ENCODE results near the gene BAG2. TPM values are rescaled to one million over a fixed set of nuclear protein-coding genes. Genes with fewer than 3 reads are reported as not detected.

BAG2 gene
- total and polyA plus RNA-seq, 7 donors, result 5.8 to 17.6 (median 8.3) TPM

- Histone ChIP-seq H3K27ac (no peak overlapping the region), H3K36me3 (ENCODE audit: insufficient read depth in 1 of 2, low read depth in 1 of 2) (no peaks in the 10 kb centered on the region), H3K4me1 (no peaks in the 10 kb centered on the region), H3K27me3 (ENCODE audit: insufficient read depth in 3 of 3, low read length in 2 of 3) (no peaks in the 10 kb centered on the region), H3K9me3 (no peaks in the 10 kb centered on the region), H3K4me3 (no peak overlapping the region)
- intact Hi-C loops (cut with DNase I), result no loop called here
- no peak for TF ChIP-seq CTCF (IDR thresholded peaks at IDR 0.05)
- WGBS, 3 donors, result 72 to 74% (median 73%) methylated on average over 2 of the region's 2 CpGs
- DNase-seq (no peak), ATAC-seq (no peak)
Measured at GRCh38 chr6:57226221-57226620, 54.1 kb downstream of the BAG2 start.

Other genes starting within 250 kb of the BAG2 start
- gene BEND6, start 217.2 kb upstream of the BAG2 start, total RNA-seq, result 1 to 10 TPM in 1 of 4 donors, under 1 TPM in 3; 0.21 to 1.1 (median 0.27) TPM
- under 1 TPM; 0.14 to 0.60 (median 0.35) TPM for gene BEND6, start 217.2 kb upstream of the BAG2 start, polyA plus RNA-seq
- 1 to 10 TPM; 4.0 to 6.7 (median 5.9) TPM for gene KIAA1586, start 125.6 kb upstream of the BAG2 start, total RNA-seq
- gene KIAA1586, start 125.6 kb upstream of the BAG2 start, polyA plus RNA-seq, result 1 to 10 TPM; 1.4 to 3.1 (median 1.4) TPM
- 10 to 100 TPM; 20.4 to 27.6 (median 23.7) TPM for gene ZNF451, start 82.1 kb upstream of the BAG2 start, total RNA-seq
- 10 to 100 TPM in 1 of 3 donors, 1 to 10 TPM in 2; 6.3 to 11.9 (median 7.1) TPM for gene ZNF451, start 82.1 kb upstream of the BAG2 start, polyA plus RNA-seq
- 10 to 100 TPM in 1 of 4 donors, 1 to 10 TPM in 3; 5.9 to 10.1 (median 6.0) TPM for gene RAB23, start 50.0 kb downstream of the BAG2 start, total RNA-seq
- 10 to 100 TPM in 1 of 3 donors, 1 to 10 TPM in 2; 3.9 to 14.1 (median 4.3) TPM for gene RAB23, start 50.0 kb downstream of the BAG2 start, polyA plus RNA-seq
- 1 to 10 TPM; 1.7 to 3.3 (median 2.2) TPM for gene PRIM2, start 145.3 kb downstream of the BAG2 start, total RNA-seq
- gene PRIM2, start 145.3 kb downstream of the BAG2 start, polyA plus RNA-seq, result 1 to 10 TPM; 2.3 to 5.9 (median 5.8) TPM

All from psoas muscle (tissue), 8 donors.